ENCODE measurements around the gene SNRNP70. TPM values are rescaled to one million over a fixed set of nuclear protein-coding genes. Genes with fewer than 3 reads are reported as not detected.

The SNRNP70 gene
- polyA plus RNA-seq, 4 donors, result 159 to 237 (median 223) TPM

DNA sequence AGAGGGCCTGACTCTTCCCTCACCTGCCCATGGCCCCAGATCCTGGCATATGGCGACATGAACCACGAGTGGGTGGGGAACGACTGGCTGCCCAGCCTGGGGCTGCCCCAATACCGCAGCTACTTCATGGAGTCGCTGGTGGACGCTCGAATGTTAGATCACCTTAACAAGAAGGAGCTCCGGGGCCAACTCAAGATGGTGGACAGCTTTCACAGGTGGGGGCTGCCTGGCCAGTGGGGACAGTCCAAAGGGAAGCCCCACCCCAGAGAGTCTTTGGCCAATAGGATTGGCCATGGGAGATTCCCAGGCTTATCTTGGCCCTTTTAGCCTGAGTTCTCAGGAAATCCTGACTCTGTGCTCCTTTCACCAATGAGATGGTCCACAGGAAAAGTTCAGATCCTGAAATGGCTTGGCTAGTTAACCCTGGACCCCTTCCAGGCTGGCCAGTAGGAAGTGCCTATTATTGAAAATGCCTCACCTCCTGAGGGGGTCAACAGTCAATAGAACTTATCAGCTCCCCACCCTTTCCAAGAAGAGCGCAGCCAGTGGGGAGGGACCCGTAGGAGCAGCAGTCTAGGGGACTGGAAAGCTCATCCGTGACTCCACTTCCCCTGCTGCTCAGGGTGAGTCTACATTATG, 62.9 kb downstream of the SNRNP70 start:
- Histone ChIP-seq H3K27ac (ENCODE audit: low read depth in 1 of 3, low read length in 2 of 3) (peak overlapping the region in 1 of 3 donors; percentile 59), H3K4me1 (ENCODE audit: control insufficient read depth in 3 of 3, insufficient read depth in 2 of 3, low read depth in 1 of 3, low read length in 2 of 3) (peaks cover 0 to 29% (median 4%) of the 10 kb centered on the region in 3 donors), H3K36me3 (ENCODE audit: control insufficient read depth in 3 of 3, insufficient read depth in 2 of 3, low read depth in 1 of 3, low read length in 3 of 3) (no peaks in the 10 kb centered on the region), H3K9me3 (ENCODE audit: control insufficient read depth in 2 of 2, insufficient read depth in 1 of 2, low read depth in 1 of 2, low read length in 1 of 2) (peaks cover 0 to 14% of the 10 kb centered on the region in 2 donors), H3K4me3 (ENCODE audit: low read depth in 1 of 3, low read length in 3 of 3) (peak overlapping the region in 1 of 3 donors; percentile 59), H3K27me3 (ENCODE audit: control insufficient read depth in 3 of 3, insufficient read depth in 3 of 3, low read length in 3 of 3) (peaks cover 0 to 68% (median 0%) of the 10 kb centered on the region in 3 donors)
- WGBS, 3 donors, result 60 to 73% (median 69%) methylated on average over 11 of the region's 11 CpGs
- DNase-seq, result no peak
- FAIRE-seq, result no peak

DNA sequence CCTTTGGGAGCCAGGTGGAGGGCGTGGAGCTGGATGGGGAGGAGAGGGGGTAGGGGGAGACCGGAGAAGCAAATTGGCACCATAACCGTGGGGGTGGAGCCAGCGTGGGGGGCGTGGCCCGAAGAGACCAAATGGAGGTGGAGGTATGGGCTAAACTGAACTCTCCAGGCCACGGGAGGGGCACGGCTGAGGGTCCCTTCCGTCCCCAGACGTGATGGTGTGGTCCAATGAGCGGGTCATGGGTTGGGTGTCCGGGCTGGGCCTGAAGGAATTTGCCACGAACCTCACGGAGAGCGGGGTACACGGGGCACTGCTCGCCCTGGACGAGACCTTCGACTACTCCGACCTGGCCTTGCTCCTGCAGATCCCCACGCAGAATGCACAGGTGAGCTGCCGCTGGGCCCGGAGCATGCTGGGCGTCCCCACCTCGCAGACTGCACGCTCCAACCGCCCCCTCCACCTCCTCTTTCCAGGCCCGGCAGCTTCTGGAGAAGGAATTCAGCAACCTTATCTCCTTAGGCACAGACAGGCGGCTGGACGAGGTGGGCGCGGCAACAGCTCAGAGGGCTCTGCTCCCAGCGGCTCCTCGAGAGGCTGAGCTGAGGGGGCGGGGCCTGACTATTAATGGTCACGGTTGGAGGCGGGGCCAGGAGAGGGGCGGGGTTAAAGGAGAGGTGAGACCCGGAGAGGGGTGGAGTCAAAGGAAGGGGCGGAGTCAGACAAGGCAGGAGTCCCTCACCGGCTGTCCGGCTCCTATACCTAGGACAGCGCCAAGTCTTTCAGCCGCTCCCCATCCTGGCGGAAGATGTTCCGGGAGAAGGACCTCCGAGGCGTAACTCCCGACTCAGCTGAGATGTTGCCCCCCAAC, 63.8 kb downstream of the SNRNP70 start:
- Histone ChIP-seq H3K27ac (ENCODE audit: low read depth in 1 of 3, low read length in 2 of 3) (peak overlapping the region; percentile 79 to 95 (median 88)), H3K4me3 (ENCODE audit: low read depth in 1 of 3, low read length in 3 of 3) (peak overlapping the region; percentile 36 to 67 (median 59)), H3K4me1 (ENCODE audit: control insufficient read depth in 3 of 3, insufficient read depth in 2 of 3, low read depth in 1 of 3, low read length in 2 of 3) (peaks cover 0 to 29% (median 4%) of the 10 kb centered on the region in 3 donors), H3K27me3 (ENCODE audit: control insufficient read depth in 3 of 3, insufficient read depth in 3 of 3, low read length in 3 of 3) (peaks cover 0 to 69% (median 0%) of the 10 kb centered on the region in 3 donors), H3K36me3 (ENCODE audit: control insufficient read depth in 3 of 3, insufficient read depth in 2 of 3, low read depth in 1 of 3, low read length in 3 of 3) (no peaks in the 10 kb centered on the region), H3K9me3 (ENCODE audit: control insufficient read depth in 2 of 2, insufficient read depth in 1 of 2, low read depth in 1 of 2, low read length in 1 of 2) (peaks cover 0 to 14% of the 10 kb centered on the region in 2 donors)
- DNase-seq, result peak; percentile 96 to 99
- 0 to 3% (median 2%) methylated on average over 40 to 49 of the region's 49 CpGs for WGBS, 3 donors
- FAIRE-seq, result no peak

DNA sequence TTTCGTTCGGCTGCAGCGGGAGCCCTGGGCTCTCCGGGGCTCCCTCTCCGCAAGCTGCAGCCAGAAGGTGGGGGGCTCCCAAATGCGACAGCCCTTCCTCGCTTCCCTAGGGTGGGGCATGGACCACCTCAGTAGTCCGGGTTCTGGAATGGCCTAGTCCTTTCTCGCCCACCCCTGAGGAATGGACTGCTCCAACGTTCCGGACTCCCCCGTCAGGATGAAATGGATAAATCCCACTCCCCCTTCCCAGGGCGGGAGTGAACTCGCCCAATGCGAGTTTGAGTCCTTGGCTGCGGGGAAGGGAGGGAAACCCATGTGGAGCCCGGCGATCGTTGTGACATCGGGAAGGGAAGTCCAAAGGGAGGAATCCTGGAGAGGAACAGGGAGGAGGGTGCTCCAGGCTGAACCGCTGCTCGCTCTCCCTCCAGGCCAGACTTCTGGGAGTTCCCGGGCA, 64.4 kb downstream of the SNRNP70 start:
- H3K4me1 ChIP-seq (ENCODE audit: control insufficient read depth in 3 of 3, insufficient read depth in 2 of 3, low read depth in 1 of 3, low read length in 2 of 3), result peaks cover 0 to 29% (median 4%) of the 10 kb centered on the region in 3 donors
- peak; percentile 63 to 78 for DNase-seq
- H3K9me3 ChIP-seq (ENCODE audit: control insufficient read depth in 2 of 2, insufficient read depth in 1 of 2, low read depth in 1 of 2, low read length in 1 of 2), result peaks cover 0 to 14% of the 10 kb centered on the region in 2 donors
- peaks cover 0 to 70% (median 0%) of the 10 kb centered on the region in 3 donors for H3K27me3 ChIP-seq (ENCODE audit: control insufficient read depth in 3 of 3, insufficient read depth in 3 of 3, low read length in 3 of 3)
- H3K36me3 ChIP-seq (ENCODE audit: control insufficient read depth in 3 of 3, insufficient read depth in 2 of 3, low read depth in 1 of 3, low read length in 3 of 3), result no peaks in the 10 kb centered on the region
- no peak for FAIRE-seq
- H3K27ac ChIP-seq (ENCODE audit: low read depth in 1 of 3, low read length in 2 of 3), result peak overlapping the region; percentile 79 to 95 (median 88)
- peak overlapping the region; percentile 36 to 67 (median 59) for H3K4me3 ChIP-seq (ENCODE audit: low read depth in 1 of 3, low read length in 3 of 3)
- WGBS, 3 donors, result 0 to 2% (median 1%) methylated on average over 22 to 23 of the region's 23 CpGs

- peak overlapping the region; percentile 79 to 95 (median 88) for H3K27ac ChIP-seq (ENCODE audit: low read depth in 1 of 3, low read length in 2 of 3)
- H3K27me3 ChIP-seq (ENCODE audit: control insufficient read depth in 3 of 3, insufficient read depth in 3 of 3, low read length in 3 of 3), result peaks cover 0 to 73% (median 0%) of the 10 kb centered on the region in 3 donors
- H3K36me3 ChIP-seq (ENCODE audit: control insufficient read depth in 3 of 3, insufficient read depth in 2 of 3, low read depth in 1 of 3, low read length in 3 of 3), result no peaks in the 10 kb centered on the region
- DNase-seq (peak; percentile 90 to 95), FAIRE-seq (no peak)
- peaks cover 0 to 29% (median 4%) of the 10 kb centered on the region in 3 donors for H3K4me1 ChIP-seq (ENCODE audit: control insufficient read depth in 3 of 3, insufficient read depth in 2 of 3, low read depth in 1 of 3, low read length in 2 of 3)
- WGBS, 3 donors, result 0 to 1% (median 1%) methylated on average over 54 to 73 of the region's 75 CpGs
- H3K9me3 ChIP-seq (ENCODE audit: control insufficient read depth in 2 of 2, insufficient read depth in 1 of 2, low read depth in 1 of 2, low read length in 1 of 2), result peaks cover 0 to 14% of the 10 kb centered on the region in 2 donors
- peak overlapping the region; percentile 36 to 67 (median 59) for H3K4me3 ChIP-seq (ENCODE audit: low read depth in 1 of 3, low read length in 3 of 3)
These were observed 65.1 kb downstream of the SNRNP70 start for GRCh38 chr19:49150106-49150943.

DNA sequence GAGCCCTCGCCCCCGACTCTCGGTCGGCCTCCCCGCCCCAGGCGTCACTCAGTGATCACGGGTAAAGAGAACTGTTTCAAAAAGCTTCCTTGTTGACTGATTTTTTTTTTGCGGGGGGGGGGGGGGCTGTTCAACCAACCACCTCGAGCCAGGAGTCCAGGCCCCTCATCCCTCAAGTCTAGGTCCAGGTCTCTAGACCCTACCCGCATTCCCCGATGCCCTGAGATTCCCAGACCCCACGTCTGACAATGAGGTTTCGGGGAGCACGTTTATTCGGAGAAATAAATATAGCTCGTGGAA, 65.6 kb downstream of the SNRNP70 start:
- no peaks in the 10 kb centered on the region for H3K36me3 ChIP-seq (ENCODE audit: control insufficient read depth in 3 of 3, insufficient read depth in 2 of 3, low read depth in 1 of 3, low read length in 3 of 3)
- peak overlapping the region in 2 of 3 donors; percentile 59 to 67 for H3K4me3 ChIP-seq (ENCODE audit: low read depth in 1 of 3, low read length in 3 of 3)
- H3K27me3 ChIP-seq (ENCODE audit: control insufficient read depth in 3 of 3, insufficient read depth in 3 of 3, low read length in 3 of 3), result peaks cover 0 to 76% (median 0%) of the 10 kb centered on the region in 3 donors
- H3K9me3 ChIP-seq (ENCODE audit: control insufficient read depth in 2 of 2, insufficient read depth in 1 of 2, low read depth in 1 of 2, low read length in 1 of 2), result peaks cover 0 to 14% of the 10 kb centered on the region in 2 donors
- 3 to 6% (median 6%) methylated on average over 12 to 16 of the region's 16 CpGs for WGBS, 3 donors
- DNase-seq (no peak), FAIRE-seq (no peak)
- H3K27ac ChIP-seq (ENCODE audit: low read depth in 1 of 3, low read length in 2 of 3), result peak overlapping the region; percentile 79 to 95 (median 88)
- H3K4me1 ChIP-seq (ENCODE audit: control insufficient read depth in 3 of 3, insufficient read depth in 2 of 3, low read depth in 1 of 3, low read length in 2 of 3), result peaks cover 0 to 29% (median 4%) of the 10 kb centered on the region in 3 donors

DNA sequence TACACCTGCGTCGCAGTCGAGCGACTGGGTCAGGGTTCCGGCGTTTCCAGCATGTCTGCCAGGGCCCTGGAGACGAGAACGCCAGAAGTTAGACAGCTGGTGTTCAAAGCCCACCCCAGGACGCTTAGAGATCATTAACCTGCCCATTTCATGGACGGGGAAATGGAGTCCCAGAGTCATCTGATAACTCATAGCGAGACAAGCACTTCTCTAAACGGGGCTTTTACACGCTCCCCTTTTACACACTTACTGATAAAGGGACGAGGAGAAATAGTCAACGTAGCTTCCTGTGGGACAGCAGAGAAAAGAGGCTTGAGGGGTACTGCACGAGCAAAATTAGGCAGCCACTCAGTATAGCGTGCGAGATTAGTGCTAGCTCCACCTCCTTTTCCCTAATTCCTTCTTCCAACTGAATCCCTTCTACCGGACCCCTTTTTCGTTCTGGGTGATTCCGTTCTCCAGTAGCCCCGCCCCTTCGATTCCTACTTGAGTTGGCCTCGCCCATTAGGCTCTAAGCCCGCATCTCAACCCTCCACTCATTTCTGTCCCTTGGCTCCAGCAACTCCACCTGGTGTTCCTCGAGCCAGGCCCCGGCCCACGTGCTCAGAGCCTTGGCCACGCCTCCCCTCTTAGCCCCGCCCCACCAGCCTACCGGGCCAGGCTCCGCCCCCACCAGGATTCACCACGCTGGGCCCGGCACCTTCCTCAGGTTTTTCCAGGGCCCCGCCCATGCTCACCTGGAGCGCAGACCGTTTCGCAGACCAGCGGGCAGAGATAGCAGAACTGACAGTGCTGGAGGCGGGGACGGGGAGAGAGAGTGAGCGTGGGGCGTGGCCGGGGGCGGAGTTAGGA, 66.2 kb downstream of the SNRNP70 start:
- H3K27me3 ChIP-seq (ENCODE audit: control insufficient read depth in 3 of 3, insufficient read depth in 3 of 3, low read length in 3 of 3), result peaks cover 0 to 74% (median 0%) of the 10 kb centered on the region in 3 donors
- FAIRE-seq (no peak), DNase-seq (peak; percentile 82 to 98)
- H3K36me3 ChIP-seq (ENCODE audit: control insufficient read depth in 3 of 3, insufficient read depth in 2 of 3, low read depth in 1 of 3, low read length in 3 of 3), result no peaks in the 10 kb centered on the region
- peaks cover 0 to 14% of the 10 kb centered on the region in 2 donors for H3K9me3 ChIP-seq (ENCODE audit: control insufficient read depth in 2 of 2, insufficient read depth in 1 of 2, low read depth in 1 of 2, low read length in 1 of 2)
- H3K4me1 ChIP-seq (ENCODE audit: control insufficient read depth in 3 of 3, insufficient read depth in 2 of 3, low read depth in 1 of 3, low read length in 2 of 3), result peaks cover 0 to 29% (median 4%) of the 10 kb centered on the region in 3 donors
- peak overlapping the region in 2 of 3 donors; percentile 59 to 67 for H3K4me3 ChIP-seq (ENCODE audit: low read depth in 1 of 3, low read length in 3 of 3)
- H3K27ac ChIP-seq (ENCODE audit: low read depth in 1 of 3, low read length in 2 of 3), result peak overlapping the region; percentile 79 to 95 (median 88)
- 2 to 8% (median 6%) methylated on average over 45 of the region's 45 CpGs for WGBS, 3 donors

- FAIRE-seq (no peak), DNase-seq (no peak)
- H3K27ac ChIP-seq (ENCODE audit: low read depth in 1 of 3, low read length in 2 of 3), result no peak overlapping the region
These were observed 66.9 kb downstream of the SNRNP70 start for GRCh38 chr19:49152119-49152550.

More at GRCh38 chr19:49152119-49152550, 66.9 kb downstream of the SNRNP70 start:
- Histone ChIP-seq H3K27me3 (ENCODE audit: control insufficient read depth in 3 of 3, insufficient read depth in 3 of 3, low read length in 3 of 3) (peaks cover 0 to 71% (median 0%) of the 10 kb centered on the region in 3 donors), H3K9me3 (ENCODE audit: control insufficient read depth in 2 of 2, insufficient read depth in 1 of 2, low read depth in 1 of 2, low read length in 1 of 2) (peaks cover 0 to 14% of the 10 kb centered on the region in 2 donors), H3K36me3 (ENCODE audit: control insufficient read depth in 3 of 3, insufficient read depth in 2 of 3, low read depth in 1 of 3, low read length in 3 of 3) (no peaks in the 10 kb centered on the region), H3K4me3 (ENCODE audit: low read depth in 1 of 3, low read length in 3 of 3) (no peak overlapping the region), H3K4me1 (ENCODE audit: control insufficient read depth in 3 of 3, insufficient read depth in 2 of 3, low read depth in 1 of 3, low read length in 2 of 3) (peaks cover 0 to 29% (median 4%) of the 10 kb centered on the region in 3 donors)
- 17 to 25% (median 25%) methylated on average over 8 to 10 of the region's 10 CpGs for WGBS, 3 donors

Data from small intestine (tissue), 7 donors.